Neural crest cell (in vitro differentiated cells): ENCODE results near the gene EARS2. TPM values are rescaled to one million over a fixed set of nuclear protein-coding genes. Genes with fewer than 3 reads are reported as not detected.

Source experiments
- DNase-seq: peaks from one replicate; pipeline ENCODE4 v3.0.0; 2021; ENCODE audit warnings: low read depth, mixed read lengths, low spot score
- H3K27ac Mint-ChIP-seq: one replicate; pipeline ENCODE4 v1.8.0; 2021; ENCODE audit warnings: mild to moderate bottlenecking, mixed read lengths; ENCODE audit not compliant: unreplicated experiment
- H3K27me3 Mint-ChIP-seq: 2 replicates; pipeline ENCODE4 v1.8.0; 2021; ENCODE audit warnings: low read depth, mild to moderate bottlenecking, mixed read lengths
- H3K36me3 Mint-ChIP-seq: 2 replicates; pipeline ENCODE4 v1.8.0; 2021; ENCODE audit warnings: low read depth, mild to moderate bottlenecking, mixed read lengths
- H3K4me1 Mint-ChIP-seq: 2 replicates; pipeline ENCODE4 v1.8.0; 2021; ENCODE audit warnings: mixed read lengths
- H3K4me3 Mint-ChIP-seq: one replicate; pipeline ENCODE4 v1.8.0; 2021; ENCODE audit warnings: mild to moderate bottlenecking, mixed read lengths
- H3K9me3 Mint-ChIP-seq: 2 replicates; pipeline ENCODE4 v1.8.0; 2021; ENCODE audit warnings: mixed read lengths
- total RNA-seq: library from RNA; stranded (reverse); gene quantifications from 2 replicates; pipeline ENCODE4 v1.2.1, GENCODE V29; 2021
- TF ChIP-seq, protein P1 (sequence below): fragments of 200-600 bp; sonication (generic); conservative IDR thresholded peaks from 2 replicates; pipeline ENCODE4 v1.5.0; 2021; ENCODE audit warnings: antibody characterized with exemption, mild to moderate bottlenecking

Gene EARS2
- total RNA-seq, 1 donor from 2014 or later: 27.5 TPM

DNA sequence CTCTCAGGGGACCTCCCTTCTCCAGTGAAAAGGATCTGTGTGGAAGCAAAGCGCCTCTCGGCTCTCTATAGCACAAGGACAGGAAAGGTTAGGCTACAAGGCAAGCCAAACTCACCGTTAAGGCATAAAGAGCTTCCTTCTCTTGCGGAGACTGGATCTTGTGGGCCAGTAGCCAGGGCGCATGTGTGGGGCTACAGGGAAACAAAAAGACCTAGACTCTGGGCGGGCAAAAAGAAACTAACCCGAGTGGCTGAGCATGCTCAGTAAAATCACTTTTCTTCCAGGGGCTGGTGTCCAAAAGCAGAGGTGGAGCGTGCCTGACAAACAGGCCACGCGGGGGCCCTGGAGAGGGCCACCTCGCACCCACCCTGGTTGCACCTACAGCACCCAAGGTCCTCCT is 63.0 kb downstream of the EARS2 start:
- no peak overlapping the region for H3K4me3 Mint-ChIP-seq
- H3K36me3 Mint-ChIP-seq: no peaks in the 10 kb centered on the region
- TF ChIP-seq, protein P1, sequence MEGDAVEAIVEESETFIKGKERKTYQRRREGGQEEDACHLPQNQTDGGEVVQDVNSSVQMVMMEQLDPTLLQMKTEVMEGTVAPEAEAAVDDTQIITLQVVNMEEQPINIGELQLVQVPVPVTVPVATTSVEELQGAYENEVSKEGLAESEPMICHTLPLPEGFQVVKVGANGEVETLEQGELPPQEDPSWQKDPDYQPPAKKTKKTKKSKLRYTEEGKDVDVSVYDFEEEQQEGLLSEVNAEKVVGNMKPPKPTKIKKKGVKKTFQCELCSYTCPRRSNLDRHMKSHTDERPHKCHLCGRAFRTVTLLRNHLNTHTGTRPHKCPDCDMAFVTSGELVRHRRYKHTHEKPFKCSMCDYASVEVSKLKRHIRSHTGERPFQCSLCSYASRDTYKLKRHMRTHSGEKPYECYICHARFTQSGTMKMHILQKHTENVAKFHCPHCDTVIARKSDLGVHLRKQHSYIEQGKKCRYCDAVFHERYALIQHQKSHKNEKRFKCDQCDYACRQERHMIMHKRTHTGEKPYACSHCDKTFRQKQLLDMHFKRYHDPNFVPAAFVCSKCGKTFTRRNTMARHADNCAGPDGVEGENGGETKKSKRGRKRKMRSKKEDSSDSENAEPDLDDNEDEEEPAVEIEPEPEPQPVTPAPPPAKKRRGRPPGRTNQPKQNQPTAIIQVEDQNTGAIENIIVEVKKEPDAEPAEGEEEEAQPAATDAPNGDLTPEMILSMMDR: no peak
- H3K4me1 Mint-ChIP-seq: no peaks in the 10 kb centered on the region
- no peak overlapping the region for H3K27ac Mint-ChIP-seq
- DNase-seq: no peak
- no peaks in the 10 kb centered on the region for H3K9me3 Mint-ChIP-seq
- no peaks in the 10 kb centered on the region for H3K27me3 Mint-ChIP-seq

DNA sequence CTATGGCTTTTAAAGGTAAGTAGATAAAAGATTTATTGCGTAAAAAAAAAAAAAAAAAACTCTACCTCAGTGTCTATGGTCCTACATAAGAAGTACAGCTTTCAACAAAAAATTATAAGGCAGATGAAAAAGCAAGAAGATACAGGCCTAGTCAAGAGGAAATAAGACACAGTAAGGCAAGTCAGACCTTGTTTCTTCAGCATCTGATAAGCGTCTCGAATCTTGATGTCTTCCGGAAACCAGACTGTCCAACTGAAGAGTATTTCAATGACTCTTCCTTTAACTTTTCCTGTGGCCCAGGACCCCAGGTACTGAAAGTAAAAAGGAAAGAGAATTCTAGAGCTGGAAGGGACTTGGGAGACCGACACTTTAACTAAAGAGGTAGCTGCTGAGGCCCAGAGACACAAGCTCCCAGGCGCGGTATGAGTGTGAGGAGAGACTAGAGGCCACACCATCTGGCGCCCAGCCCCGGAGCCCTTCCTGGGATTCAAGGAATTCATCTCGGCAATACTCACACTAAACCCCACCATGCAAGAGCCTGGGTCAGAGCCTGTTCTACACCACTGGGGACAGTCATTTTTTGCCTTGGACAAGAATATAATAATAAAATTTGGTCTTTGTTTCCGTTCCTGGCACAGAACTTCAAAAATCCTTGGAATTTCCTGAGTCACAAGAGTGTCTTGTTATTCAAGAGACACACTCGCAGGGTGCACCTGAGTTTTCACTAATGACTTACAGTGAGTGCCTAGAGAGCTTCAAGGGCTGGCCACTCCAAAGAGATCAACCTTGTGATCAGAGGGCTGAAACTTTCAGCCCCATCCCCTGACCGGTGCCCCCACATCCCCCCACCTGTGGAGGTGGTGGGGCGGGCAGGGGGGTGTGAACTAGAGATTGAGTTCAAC is 65.4 kb downstream of the EARS2 start:
- Mint-ChIP-seq H3K4me1 (no peaks in the 10 kb centered on the region), H3K4me3 (no peak overlapping the region), H3K27ac (no peak overlapping the region), H3K9me3 (no peaks in the 10 kb centered on the region), H3K36me3 (no peaks in the 10 kb centered on the region), H3K27me3 (no peaks in the 10 kb centered on the region)
- no peak for DNase-seq
- TF ChIP-seq, protein P1: no peak

DNA sequence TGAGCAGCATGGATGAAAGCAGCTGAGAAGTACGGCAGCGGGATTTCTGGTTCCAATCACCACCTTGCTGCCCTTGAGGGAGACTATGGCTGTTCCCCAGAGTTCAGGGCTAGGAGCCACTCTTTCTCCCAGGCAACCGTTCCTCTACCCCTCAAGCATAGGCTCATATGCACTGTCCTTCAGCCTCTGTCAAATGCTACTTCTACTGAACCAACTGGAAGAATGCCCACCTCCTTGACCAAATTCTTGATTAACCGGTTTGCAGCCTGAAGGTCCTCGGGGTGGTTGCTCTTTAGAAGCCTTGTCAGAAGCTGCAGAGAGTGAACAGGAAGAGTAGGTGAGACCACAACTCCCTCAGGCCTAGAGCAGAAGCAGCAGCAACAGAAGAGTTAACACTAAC is 70.7 kb downstream of the EARS2 start:
- no peak for DNase-seq
- peaks cover 7% of the 10 kb centered on the region for H3K36me3 Mint-ChIP-seq
- TF ChIP-seq, protein P1: no peak
- H3K4me1 Mint-ChIP-seq: no peaks in the 10 kb centered on the region
- no peak overlapping the region for H3K27ac Mint-ChIP-seq
- no peak overlapping the region for H3K4me3 Mint-ChIP-seq
- no peaks in the 10 kb centered on the region for H3K27me3 Mint-ChIP-seq
- no peaks in the 10 kb centered on the region for H3K9me3 Mint-ChIP-seq

DNA sequence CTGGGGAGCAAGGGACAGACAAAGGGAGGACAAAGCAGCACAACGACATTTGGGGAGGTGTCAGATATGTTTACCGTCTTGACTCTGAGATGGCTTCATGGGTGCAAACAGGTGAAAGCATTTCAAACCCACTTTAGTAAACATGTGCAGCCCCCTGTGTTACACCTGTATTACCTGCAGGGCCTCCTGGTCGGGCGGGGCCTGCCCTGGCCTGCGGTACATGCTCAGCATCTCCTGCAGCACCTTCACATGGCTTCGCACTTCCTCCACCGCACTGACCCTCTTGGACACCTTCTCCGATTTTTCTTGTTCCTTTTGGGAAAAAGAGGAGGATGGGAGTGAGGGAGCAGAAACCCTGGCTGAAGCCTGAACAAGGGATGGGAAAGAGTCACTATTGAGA is 71.3 kb downstream of the EARS2 start:
- no peak for DNase-seq
- H3K36me3 Mint-ChIP-seq: peaks cover 7% of the 10 kb centered on the region
- H3K4me1 Mint-ChIP-seq: no peaks in the 10 kb centered on the region
- TF ChIP-seq, protein P1: no peak
- H3K4me3 Mint-ChIP-seq: no peak overlapping the region
- no peaks in the 10 kb centered on the region for H3K27me3 Mint-ChIP-seq
- no peak overlapping the region for H3K27ac Mint-ChIP-seq
- no peaks in the 10 kb centered on the region for H3K9me3 Mint-ChIP-seq

DNA sequence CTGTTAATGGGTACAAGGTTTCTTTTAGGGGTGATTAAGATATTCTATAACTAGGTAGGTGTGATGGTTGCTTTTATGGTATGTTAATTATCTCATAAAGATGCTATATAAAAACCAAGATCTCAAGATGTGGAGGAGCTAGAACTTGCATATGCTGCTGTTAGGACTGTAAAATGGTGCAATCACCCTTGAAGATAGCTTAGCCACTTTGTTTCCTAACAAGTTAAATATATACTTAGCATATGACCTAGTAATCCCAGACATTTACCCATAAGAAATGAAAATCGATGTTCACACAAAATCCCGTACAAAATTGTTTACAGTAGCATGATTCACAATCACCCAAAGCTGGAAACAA is 71.9 kb downstream of the EARS2 start:
- DNase-seq: no peak
- Mint-ChIP-seq H3K4me1 (no peaks in the 10 kb centered on the region), H3K9me3 (no peaks in the 10 kb centered on the region), H3K4me3 (no peak overlapping the region), H3K27me3 (no peaks in the 10 kb centered on the region), H3K36me3 (peaks cover 7% of the 10 kb centered on the region), H3K27ac (no peak overlapping the region)
- TF ChIP-seq, protein P1: no peak
